ENCODE data around the gene LDLRAP1.

LDLRAP1 gene

DNA sequence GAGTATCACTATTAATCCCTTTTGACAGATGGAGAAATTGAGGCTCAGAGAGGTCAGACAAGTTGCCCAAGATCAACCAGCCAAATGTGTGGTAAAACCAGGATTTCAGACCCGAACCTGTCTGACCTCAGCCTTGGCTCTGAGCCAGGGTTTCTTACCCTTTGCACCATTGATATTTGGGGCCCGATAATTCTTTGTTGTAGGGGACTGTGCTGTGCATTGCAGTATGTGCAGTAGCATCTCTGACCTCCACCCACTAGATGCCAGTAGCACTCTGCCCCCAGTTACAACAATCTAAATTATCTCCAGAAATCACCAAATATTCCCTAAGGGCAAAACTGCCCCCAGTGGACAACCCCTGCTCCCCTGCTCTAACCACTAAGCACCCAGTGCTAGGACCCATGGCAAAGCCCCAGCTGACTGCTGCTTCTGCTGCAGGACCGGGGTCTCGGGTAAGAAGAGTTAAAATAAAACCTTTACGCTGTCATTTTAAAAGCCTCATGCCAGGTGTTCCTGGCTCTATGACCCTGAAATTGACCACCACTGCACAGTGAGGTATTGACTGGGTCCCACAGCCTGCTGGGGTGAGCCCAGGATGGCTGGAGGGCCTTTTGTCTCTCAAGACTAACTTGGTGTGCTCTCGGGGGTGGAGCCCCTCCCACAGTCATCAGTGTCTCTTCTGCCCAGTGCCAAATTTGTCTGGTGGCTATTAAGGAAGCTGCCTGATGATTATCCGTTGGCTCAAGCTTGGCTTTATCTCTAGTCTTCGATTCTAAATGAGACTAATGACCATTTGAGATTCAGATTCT, 67.6 kb downstream of the LDLRAP1 start:
- peak; percentile 41 for DNase-seq

DNA sequence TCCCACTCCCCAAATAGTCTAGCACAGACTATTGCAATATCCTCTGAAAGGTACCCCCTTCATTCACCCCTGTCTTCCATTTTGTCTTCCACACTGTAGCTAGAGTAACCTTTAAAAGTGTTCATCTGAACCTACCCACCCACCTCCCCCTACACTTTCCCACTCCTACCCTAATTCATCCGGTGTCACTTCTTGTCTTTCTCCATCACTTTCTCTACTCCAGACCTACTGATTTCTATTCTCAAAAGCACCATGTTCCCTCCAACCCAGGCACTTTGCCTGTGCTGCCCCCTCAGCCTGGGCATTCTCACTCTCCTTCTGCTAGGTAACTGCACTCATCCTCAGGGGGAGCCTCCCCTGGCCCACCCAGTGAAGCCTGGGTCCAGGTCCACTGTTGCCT, 68.4 kb downstream of the LDLRAP1 start:
- DNase-seq: no peak

DNA sequence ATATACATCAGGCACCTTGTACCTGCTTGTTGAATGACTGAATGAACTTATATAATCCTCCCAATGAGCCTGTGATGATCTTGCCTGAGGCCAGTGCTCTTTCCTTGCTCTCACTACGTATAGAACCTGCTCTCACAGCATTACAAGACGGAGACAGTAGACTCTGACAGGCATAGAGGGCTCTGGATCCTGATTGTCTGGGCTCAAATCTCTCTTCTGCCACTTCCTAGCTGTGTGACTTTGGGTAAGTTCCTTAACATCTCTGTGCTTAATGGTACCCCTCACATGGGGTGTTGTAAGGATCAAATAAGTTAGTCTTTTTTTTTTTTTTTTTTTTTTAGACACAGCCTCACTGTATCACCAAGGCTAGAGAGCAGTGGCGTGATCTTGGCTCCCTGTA, 69.0 kb downstream of the LDLRAP1 start:
- no peak for DNase-seq

GRCh38 chr1:25613091-25613490, 69.7 kb downstream of the LDLRAP1 start:
- DNase-seq: no peak

GRCh38 chr1:25614501-25615171, 71.2 kb downstream of the LDLRAP1 start:
- no peak for DNase-seq

DNA sequence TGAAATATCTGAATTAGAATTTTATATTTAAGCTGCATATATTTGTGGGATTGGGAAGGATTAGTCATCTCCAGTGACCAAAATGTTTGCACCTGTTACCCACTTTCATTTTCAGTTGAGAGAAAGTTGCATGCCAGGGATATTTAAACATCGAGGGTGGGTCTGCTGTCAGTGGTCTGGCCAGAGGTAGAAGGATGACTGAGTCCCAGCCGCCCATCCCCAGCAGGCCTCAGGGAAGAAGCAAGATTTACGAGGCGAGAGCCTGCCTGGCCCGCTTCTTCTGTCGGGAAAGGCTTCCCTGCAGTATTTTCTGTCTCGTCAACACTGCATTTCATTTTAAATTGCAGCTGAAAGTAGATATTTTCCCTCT, 71.8 kb downstream of the LDLRAP1 start:
- DNase-seq: no peak

- DNase-seq: no peak
These were observed 72.2 kb downstream of the LDLRAP1 start for GRCh38 chr1:25615563-25616094.

GRCh38 chr1:25616095-25616986, 72.9 kb downstream of the LDLRAP1 start, which contains the start of gene MAN1C1:
Gene MAN1C1 (plus strand): TSS chr1:25616791. CDS start chr1:25617798, 1,007 bp downstream.
- peak; percentile 86 for DNase-seq

DNA sequence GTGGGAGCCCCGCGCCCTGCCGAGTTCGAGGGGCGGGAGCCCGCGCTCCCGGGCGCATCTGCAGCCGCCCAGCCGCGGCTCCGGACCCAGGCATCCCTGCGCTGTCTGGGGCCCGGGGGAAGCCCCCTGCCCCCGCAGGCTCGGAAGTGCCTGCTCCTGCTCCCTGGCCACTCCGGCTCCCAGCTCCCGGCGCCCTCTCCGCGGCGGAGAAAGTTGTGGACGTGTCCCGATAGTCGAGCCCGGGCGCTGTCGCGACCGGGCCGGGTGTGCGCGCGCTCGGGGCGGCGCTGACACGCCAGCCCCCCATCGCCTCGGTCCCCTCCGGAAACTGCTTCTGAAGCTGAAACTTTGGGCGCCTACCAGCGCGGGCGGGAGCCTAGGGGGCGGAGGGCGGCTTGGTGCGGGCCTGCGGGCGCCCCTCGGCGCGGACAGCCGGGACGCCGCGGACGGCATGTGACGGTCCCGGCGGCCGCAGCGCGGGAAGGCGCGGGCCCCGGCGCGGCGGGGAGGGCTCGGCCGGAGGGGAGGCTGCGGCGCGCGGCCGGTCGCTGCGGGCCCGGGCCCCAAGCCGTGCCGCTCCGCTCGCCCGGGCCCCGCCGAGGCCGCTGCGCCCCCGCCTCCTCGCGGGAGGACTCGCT, 73.7 kb downstream of the LDLRAP1 start:
- peak; percentile 62 for DNase-seq

GRCh38 chr1:25617625-25618432, 74.4 kb downstream of the LDLRAP1 start:
- DNase-seq: peak; percentile 36

DNA sequence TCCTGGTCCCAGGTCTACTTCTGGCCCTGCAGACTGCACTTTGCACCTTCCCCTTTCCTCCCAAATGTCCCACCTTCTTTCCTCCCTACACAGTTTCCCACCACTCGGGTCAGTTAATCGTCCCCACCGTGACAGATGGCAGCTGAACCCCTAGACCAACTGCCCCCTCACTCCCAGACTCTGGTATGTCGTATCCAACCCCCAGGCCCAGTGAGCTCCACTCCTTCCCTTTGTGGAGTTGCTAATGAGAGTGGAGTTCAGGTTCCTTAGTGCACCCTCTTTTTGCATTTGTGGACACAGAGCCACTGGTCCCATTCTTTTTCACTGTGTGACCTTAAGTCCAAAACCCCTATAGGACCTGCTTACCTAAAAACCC, 75.0 kb downstream of the LDLRAP1 start:
- no peak for DNase-seq

All from CD4-positive, alpha-beta T cell treated with Interleukin-6 for 4 hours (primary cell).